H1 (cell line): ENCODE measurements around the gene INHBC. TPM values are rescaled to one million over a fixed set of nuclear protein-coding genes. Genes with fewer than 3 reads are reported as not detected.

Experiments used
- polyA plus RNA-seq, 7 experiments: library from polyadenylated mRNA; depleted of rRNA in 3 of 7; stranded (reverse) in 5 of 7; unstranded in 2 of 7; fragments of >200 nt in 5 of 7; fragments of 200-250 nt in 2 of 7; gene quantifications; 1 replicate in 5 of 7; 2 replicates in 1 of 7; 4 replicates in 1 of 7; pipeline versions ENCODE4 v1.2.1 to v1.2.3, GENCODE V29; 2011 to 2013; ENCODE audit warnings: missing spikeins in 2 of 7, mixed read lengths in 2 of 7
- small RNA-seq: library from polyadenylated mRNA; stranded (forward); fragments of <200 nt; extraction: miRNeasy Mini kit (QIAGEN cat#:217004); gene quantifications from one replicate; pipeline ENCODE3, GENCODE V24; 2013; ENCODE audit not compliant: insufficient read depth
- total RNA-seq: library from RNA; stranded (reverse); fragmentation: NEBNext Ultra II Directional; extraction: Animal tissue kit (Norgen Biotek cat#: 25700); gene quantifications from 2 replicates; pipeline ENCODE4 v1.2.1, GENCODE V29; 2021

The INHBC gene
- total and polyA plus RNA-seq, 2 of the 8 experiments (the other 6 are each of a cell fraction or from before 2014, with no cell fraction given), result 0.15 TPM; not detected in 1

Small RNA genes lying within 50 kb of the gene (small RNA-seq; reads per million reads assigned to genes)
- not detected for gene RNU6-879P

Other genes with a start within 250 kb of the INHBC start
- gene NXPH4, start 218.0 kb upstream of the INHBC start, total RNA-seq, result 1.7 and 1.8 TPM in 2 replicates
- gene NXPH4, start 218.0 kb upstream of the INHBC start, polyA plus RNA-seq (2011; rRNA removed), result 0.92 and 1.4 TPM in 2 replicates
- gene SHMT2, start 205.1 kb upstream of the INHBC start, total RNA-seq, result 274 and 283 TPM in 2 replicates
- 520 and 847 TPM in 2 replicates for gene SHMT2, start 205.1 kb upstream of the INHBC start, polyA plus RNA-seq (2011; rRNA removed)
- gene STAC3, start 183.6 kb upstream of the INHBC start, total RNA-seq, result 1.3 and 1.9 TPM in 2 replicates
- gene STAC3, start 183.6 kb upstream of the INHBC start, polyA plus RNA-seq (2011; rRNA removed), result 0.70 and 0.77 TPM in 2 replicates
- 23.7 and 27.0 TPM in 2 replicates for gene R3HDM2, start 3.7 kb upstream of the INHBC start, total RNA-seq
- gene R3HDM2, start 3.7 kb upstream of the INHBC start, polyA plus RNA-seq (2011; rRNA removed), result 25.6 and 37.1 TPM in 2 replicates
- gene INHBE, start 20.5 kb downstream of the INHBC start, total RNA-seq, result 7.0 and 10.2 TPM in 2 replicates
- 18.8 and 31.9 TPM in 2 replicates for gene INHBE, start 20.5 kb downstream of the INHBC start, polyA plus RNA-seq (2011; rRNA removed)
- gene GLI1, start 25.0 kb downstream of the INHBC start, total RNA-seq, result 20.6 and 23.5 TPM in 2 replicates
- gene GLI1, start 25.0 kb downstream of the INHBC start, polyA plus RNA-seq (2011; rRNA removed), result 25.3 and 31.0 TPM in 2 replicates
- gene ARHGAP9, start 45.1 kb downstream of the INHBC start, total RNA-seq, result 2.3 and 3.2 TPM in 2 replicates
- gene ARHGAP9, start 45.1 kb downstream of the INHBC start, polyA plus RNA-seq (2011; rRNA removed), result 6.0 and 7.0 TPM in 2 replicates
- gene MARS1, start 53.3 kb downstream of the INHBC start, total RNA-seq, result 398 and 407 TPM in 2 replicates
- 194 and 255 TPM in 2 replicates for gene MARS1, start 53.3 kb downstream of the INHBC start, polyA plus RNA-seq (2011; rRNA removed)
- gene DDIT3, start 85.7 kb downstream of the INHBC start, total RNA-seq, result 4.9 TPM in 2 replicates
- 4.7 and 5.7 TPM in 2 replicates for gene DDIT3, start 85.7 kb downstream of the INHBC start, polyA plus RNA-seq (2011; rRNA removed)
- gene MBD6, start 88.0 kb downstream of the INHBC start, total RNA-seq, result 32.3 and 32.7 TPM in 2 replicates
- gene MBD6, start 88.0 kb downstream of the INHBC start, polyA plus RNA-seq (2011; rRNA removed), result 3.9 and 6.9 TPM in 2 replicates
- gene DCTN2, start 112.4 kb downstream of the INHBC start, total RNA-seq, result 89.3 and 90.3 TPM in 2 replicates
- 91.9 and 140 TPM in 2 replicates for gene DCTN2, start 112.4 kb downstream of the INHBC start, polyA plus RNA-seq (2011; rRNA removed)
- 21.9 and 22.8 TPM in 2 replicates for gene KIF5A, start 115.3 kb downstream of the INHBC start, total RNA-seq
- gene KIF5A, start 115.3 kb downstream of the INHBC start, polyA plus RNA-seq (2011; rRNA removed), result 10.7 and 11.7 TPM in 2 replicates
- 21.4 and 27.1 TPM in 2 replicates for gene PIP4K2C, start 156.4 kb downstream of the INHBC start, total RNA-seq
- 21.0 and 25.0 TPM in 2 replicates for gene PIP4K2C, start 156.4 kb downstream of the INHBC start, polyA plus RNA-seq (2011; rRNA removed)
- gene DTX3, start 170.0 kb downstream of the INHBC start, total RNA-seq, result 41.8 and 43.4 TPM in 2 replicates
- gene DTX3, start 170.0 kb downstream of the INHBC start, polyA plus RNA-seq (2011; rRNA removed), result 92.5 and 126 TPM in 2 replicates
- 5.9 and 6.4 TPM in 2 replicates for gene ARHGEF25, start 176.7 kb downstream of the INHBC start, total RNA-seq
- 8.6 and 8.8 TPM in 2 replicates for gene ARHGEF25, start 176.7 kb downstream of the INHBC start, polyA plus RNA-seq (2011; rRNA removed)
- gene B4GALNT1, start 198.4 kb downstream of the INHBC start, total RNA-seq, result 1.4 and 1.5 TPM in 2 replicates
- 2.2 and 2.3 TPM in 2 replicates for gene B4GALNT1, start 198.4 kb downstream of the INHBC start, polyA plus RNA-seq (2011; rRNA removed)